ENCODE results near the gene EXOC4.

EXOC4 gene

GRCh38 chr7:133240302-133240701 is 12.6 kb upstream of the EXOC4 start:
- no peaks in the 10 kb centered on the region for H3K36me3 ChIP-seq (ENCODE audit: control insufficient read depth in 5 of 5, insufficient read depth in 5 of 5, low read length in 5 of 5)
- no peaks in the 10 kb centered on the region for H3K27me3 ChIP-seq (ENCODE audit: control insufficient read depth in 5 of 5, insufficient read depth in 4 of 5, low read length in 5 of 5)
- H3K4me3 ChIP-seq (ENCODE audit: low read depth in 1 of 5, low read length in 5 of 5) = no peak overlapping the region
- peaks cover 0 to 6% (median 0%) of the 10 kb centered on the region in 5 donors for H3K4me1 ChIP-seq (ENCODE audit: control insufficient read depth in 5 of 5, insufficient read depth in 5 of 5, low read length in 5 of 5)
- no peaks in the 10 kb centered on the region for H3K9me3 ChIP-seq (ENCODE audit: control insufficient read depth in 5 of 5, low read length in 5 of 5)
- H3K9ac ChIP-seq (ENCODE audit: low read length in 5 of 5) = no peak overlapping the region
- H3K27ac ChIP-seq (ENCODE audit: low read depth, low read length) = no peak overlapping the region

GRCh38 chr7:133246558-133246957 is 6.3 kb upstream of the EXOC4 start:
- no peaks in the 10 kb centered on the region for H3K27me3 ChIP-seq (ENCODE audit: control insufficient read depth in 5 of 5, insufficient read depth in 4 of 5, low read length in 5 of 5)
- H3K4me3 ChIP-seq (ENCODE audit: low read depth in 1 of 5, low read length in 5 of 5) = no peak overlapping the region
- H3K27ac ChIP-seq (ENCODE audit: low read depth, low read length) = no peak overlapping the region
- H3K9me3 ChIP-seq (ENCODE audit: control insufficient read depth in 5 of 5, low read length in 5 of 5) = peaks cover 0 to 3% (median 0%) of the 10 kb centered on the region in 5 donors
- H3K9ac ChIP-seq (ENCODE audit: low read length in 5 of 5) = no peak overlapping the region
- no peaks in the 10 kb centered on the region for H3K4me1 ChIP-seq (ENCODE audit: control insufficient read depth in 5 of 5, insufficient read depth in 5 of 5, low read length in 5 of 5)
- H3K36me3 ChIP-seq (ENCODE audit: control insufficient read depth in 5 of 5, insufficient read depth in 5 of 5, low read length in 5 of 5) = no peaks in the 10 kb centered on the region

- H3K36me3 ChIP-seq (ENCODE audit: control insufficient read depth in 5 of 5, insufficient read depth in 5 of 5, low read length in 5 of 5) = no peaks in the 10 kb centered on the region
- no peak overlapping the region for H3K4me3 ChIP-seq (ENCODE audit: low read depth in 1 of 5, low read length in 5 of 5)
- no peak overlapping the region for H3K9ac ChIP-seq (ENCODE audit: low read length in 5 of 5)
- no peak overlapping the region for H3K27ac ChIP-seq (ENCODE audit: low read depth, low read length)
- H3K27me3 ChIP-seq (ENCODE audit: control insufficient read depth in 5 of 5, insufficient read depth in 4 of 5, low read length in 5 of 5) = no peaks in the 10 kb centered on the region
- H3K9me3 ChIP-seq (ENCODE audit: control insufficient read depth in 5 of 5, low read length in 5 of 5) = peaks cover 0 to 3% (median 0%) of the 10 kb centered on the region in 5 donors
- peaks cover 0 to 7% (median 7%) of the 10 kb centered on the region in 5 donors for H3K4me1 ChIP-seq (ENCODE audit: control insufficient read depth in 5 of 5, insufficient read depth in 5 of 5, low read length in 5 of 5)
Measured at GRCh38 chr7:133248901-133249300, 4.0 kb upstream of the EXOC4 start.

GRCh38 chr7:133252506-133252857 is 396 bp upstream of the EXOC4 start:
- Histone ChIP-seq H3K27ac (ENCODE audit: low read depth, low read length) (no peak overlapping the region), H3K4me1 (ENCODE audit: control insufficient read depth in 5 of 5, insufficient read depth in 5 of 5, low read length in 5 of 5) (peaks cover 0 to 16% (median 10%) of the 10 kb centered on the region in 5 donors), H3K36me3 (ENCODE audit: control insufficient read depth in 5 of 5, insufficient read depth in 5 of 5, low read length in 5 of 5) (no peaks in the 10 kb centered on the region), H3K4me3 (ENCODE audit: low read depth in 1 of 5, low read length in 5 of 5) (peak overlapping the region in 3 of 5 donors; percentile 96 to 98 (median 97)), H3K9me3 (ENCODE audit: control insufficient read depth in 5 of 5, low read length in 5 of 5) (peaks cover 0 to 3% (median 0%) of the 10 kb centered on the region in 5 donors), H3K27me3 (ENCODE audit: control insufficient read depth in 5 of 5, insufficient read depth in 4 of 5, low read length in 5 of 5) (no peaks in the 10 kb centered on the region), H3K9ac (ENCODE audit: low read length in 5 of 5) (no peak overlapping the region)

- H3K4me3 ChIP-seq (ENCODE audit: low read depth in 1 of 5, low read length in 5 of 5) = peak overlapping the region; percentile 91 to 98 (median 97)
- H3K4me1 ChIP-seq (ENCODE audit: control insufficient read depth in 5 of 5, insufficient read depth in 5 of 5, low read length in 5 of 5) = peaks cover 0 to 16% (median 10%) of the 10 kb centered on the region in 5 donors
- peak overlapping the region; percentile 76 to 97 (median 94) for H3K9ac ChIP-seq (ENCODE audit: low read length in 5 of 5)
- H3K36me3 ChIP-seq (ENCODE audit: control insufficient read depth in 5 of 5, insufficient read depth in 5 of 5, low read length in 5 of 5) = no peaks in the 10 kb centered on the region
- peak overlapping the region; percentile 91 for H3K27ac ChIP-seq (ENCODE audit: low read depth, low read length)
- no peaks in the 10 kb centered on the region for H3K27me3 ChIP-seq (ENCODE audit: control insufficient read depth in 5 of 5, insufficient read depth in 4 of 5, low read length in 5 of 5)
- H3K9me3 ChIP-seq (ENCODE audit: control insufficient read depth in 5 of 5, low read length in 5 of 5) = peaks cover 0 to 3% (median 0%) of the 10 kb centered on the region in 5 donors
Measured at GRCh38 chr7:133253519-133253875, 619 bp downstream of the EXOC4 start.

GRCh38 chr7:133255486-133255885 is 2.6 kb downstream of the EXOC4 start:
- H3K9me3 ChIP-seq (ENCODE audit: control insufficient read depth in 5 of 5, low read length in 5 of 5) = no peaks in the 10 kb centered on the region
- H3K27ac ChIP-seq (ENCODE audit: low read depth, low read length) = no peak overlapping the region
- peaks cover 0 to 16% (median 10%) of the 10 kb centered on the region in 5 donors for H3K4me1 ChIP-seq (ENCODE audit: control insufficient read depth in 5 of 5, insufficient read depth in 5 of 5, low read length in 5 of 5)
- H3K4me3 ChIP-seq (ENCODE audit: low read depth in 1 of 5, low read length in 5 of 5) = no peak overlapping the region
- no peaks in the 10 kb centered on the region for H3K36me3 ChIP-seq (ENCODE audit: control insufficient read depth in 5 of 5, insufficient read depth in 5 of 5, low read length in 5 of 5)
- H3K27me3 ChIP-seq (ENCODE audit: control insufficient read depth in 5 of 5, insufficient read depth in 4 of 5, low read length in 5 of 5) = no peaks in the 10 kb centered on the region
- H3K9ac ChIP-seq (ENCODE audit: low read length in 5 of 5) = no peak overlapping the region

- Histone ChIP-seq H3K4me3 (ENCODE audit: low read depth in 1 of 5, low read length in 5 of 5) (no peak overlapping the region), H3K27me3 (ENCODE audit: control insufficient read depth in 5 of 5, insufficient read depth in 4 of 5, low read length in 5 of 5) (no peaks in the 10 kb centered on the region), H3K27ac (ENCODE audit: low read depth, low read length) (no peak overlapping the region), H3K9ac (ENCODE audit: low read length in 5 of 5) (no peak overlapping the region), H3K36me3 (ENCODE audit: control insufficient read depth in 5 of 5, insufficient read depth in 5 of 5, low read length in 5 of 5) (no peaks in the 10 kb centered on the region), H3K9me3 (ENCODE audit: control insufficient read depth in 5 of 5, low read length in 5 of 5) (no peaks in the 10 kb centered on the region), H3K4me1 (ENCODE audit: control insufficient read depth in 5 of 5, insufficient read depth in 5 of 5, low read length in 5 of 5) (peaks cover 0 to 16% (median 10%) of the 10 kb centered on the region in 5 donors)
Measured at GRCh38 chr7:133258174-133258573, 5.3 kb downstream of the EXOC4 start.

GRCh38 chr7:133265821-133266220 is 12.9 kb downstream of the EXOC4 start:
- no peak overlapping the region for H3K9ac ChIP-seq (ENCODE audit: low read length in 5 of 5)
- H3K4me3 ChIP-seq (ENCODE audit: low read depth in 1 of 5, low read length in 5 of 5) = no peak overlapping the region
- H3K4me1 ChIP-seq (ENCODE audit: control insufficient read depth in 5 of 5, insufficient read depth in 5 of 5, low read length in 5 of 5) = no peaks in the 10 kb centered on the region
- no peaks in the 10 kb centered on the region for H3K36me3 ChIP-seq (ENCODE audit: control insufficient read depth in 5 of 5, insufficient read depth in 5 of 5, low read length in 5 of 5)
- no peaks in the 10 kb centered on the region for H3K9me3 ChIP-seq (ENCODE audit: control insufficient read depth in 5 of 5, low read length in 5 of 5)
- H3K27me3 ChIP-seq (ENCODE audit: control insufficient read depth in 5 of 5, insufficient read depth in 4 of 5, low read length in 5 of 5) = no peaks in the 10 kb centered on the region
- no peak overlapping the region for H3K27ac ChIP-seq (ENCODE audit: low read depth, low read length)

- Histone ChIP-seq H3K27me3 (ENCODE audit: control insufficient read depth in 5 of 5, insufficient read depth in 4 of 5, low read length in 5 of 5) (no peaks in the 10 kb centered on the region), H3K9me3 (ENCODE audit: control insufficient read depth in 5 of 5, low read length in 5 of 5) (no peaks in the 10 kb centered on the region), H3K27ac (ENCODE audit: low read depth, low read length) (no peak overlapping the region), H3K36me3 (ENCODE audit: control insufficient read depth in 5 of 5, insufficient read depth in 5 of 5, low read length in 5 of 5) (no peaks in the 10 kb centered on the region), H3K4me3 (ENCODE audit: low read depth in 1 of 5, low read length in 5 of 5) (peak overlapping the region in 1 of 5 donors; percentile 29), H3K9ac (ENCODE audit: low read length in 5 of 5) (peak overlapping the region in 2 of 5 donors; percentile 41 to 51), H3K4me1 (ENCODE audit: control insufficient read depth in 5 of 5, insufficient read depth in 5 of 5, low read length in 5 of 5) (no peaks in the 10 kb centered on the region)
Measured at GRCh38 chr7:133268355-133268754, 15.5 kb downstream of the EXOC4 start.

- H3K27ac ChIP-seq (ENCODE audit: low read depth, low read length) = no peak overlapping the region
- H3K4me3 ChIP-seq (ENCODE audit: low read depth in 1 of 5, low read length in 5 of 5) = no peak overlapping the region
- H3K4me1 ChIP-seq (ENCODE audit: control insufficient read depth in 5 of 5, insufficient read depth in 5 of 5, low read length in 5 of 5) = peaks cover 0 to 2% (median 0%) of the 10 kb centered on the region in 5 donors
- H3K9ac ChIP-seq (ENCODE audit: low read length in 5 of 5) = no peak overlapping the region
- no peaks in the 10 kb centered on the region for H3K9me3 ChIP-seq (ENCODE audit: control insufficient read depth in 5 of 5, low read length in 5 of 5)
- H3K36me3 ChIP-seq (ENCODE audit: control insufficient read depth in 5 of 5, insufficient read depth in 5 of 5, low read length in 5 of 5) = peaks cover 7 to 23% (median 17%) of the 10 kb centered on the region in 5 donors
- no peaks in the 10 kb centered on the region for H3K27me3 ChIP-seq (ENCODE audit: control insufficient read depth in 5 of 5, insufficient read depth in 4 of 5, low read length in 5 of 5)
Measured at GRCh38 chr7:133272336-133272735, 19.5 kb downstream of the EXOC4 start.

GRCh38 chr7:133273227-133273626 is 20.3 kb downstream of the EXOC4 start:
- H3K27ac ChIP-seq (ENCODE audit: low read depth, low read length) = no peak overlapping the region
- H3K36me3 ChIP-seq (ENCODE audit: control insufficient read depth in 5 of 5, insufficient read depth in 5 of 5, low read length in 5 of 5) = peaks cover 8 to 28% (median 18%) of the 10 kb centered on the region in 5 donors
- H3K4me1 ChIP-seq (ENCODE audit: control insufficient read depth in 5 of 5, insufficient read depth in 5 of 5, low read length in 5 of 5) = peaks cover 0 to 2% (median 0%) of the 10 kb centered on the region in 5 donors
- no peaks in the 10 kb centered on the region for H3K9me3 ChIP-seq (ENCODE audit: control insufficient read depth in 5 of 5, low read length in 5 of 5)
- no peak overlapping the region for H3K9ac ChIP-seq (ENCODE audit: low read length in 5 of 5)
- H3K27me3 ChIP-seq (ENCODE audit: control insufficient read depth in 5 of 5, insufficient read depth in 4 of 5, low read length in 5 of 5) = no peaks in the 10 kb centered on the region
- H3K4me3 ChIP-seq (ENCODE audit: low read depth in 1 of 5, low read length in 5 of 5) = no peak overlapping the region

Measured in subcutaneous abdominal adipose tissue (tissue), 5 donors.